ENCODE data around the gene SCAMP2.

Gene SCAMP2

DNA sequence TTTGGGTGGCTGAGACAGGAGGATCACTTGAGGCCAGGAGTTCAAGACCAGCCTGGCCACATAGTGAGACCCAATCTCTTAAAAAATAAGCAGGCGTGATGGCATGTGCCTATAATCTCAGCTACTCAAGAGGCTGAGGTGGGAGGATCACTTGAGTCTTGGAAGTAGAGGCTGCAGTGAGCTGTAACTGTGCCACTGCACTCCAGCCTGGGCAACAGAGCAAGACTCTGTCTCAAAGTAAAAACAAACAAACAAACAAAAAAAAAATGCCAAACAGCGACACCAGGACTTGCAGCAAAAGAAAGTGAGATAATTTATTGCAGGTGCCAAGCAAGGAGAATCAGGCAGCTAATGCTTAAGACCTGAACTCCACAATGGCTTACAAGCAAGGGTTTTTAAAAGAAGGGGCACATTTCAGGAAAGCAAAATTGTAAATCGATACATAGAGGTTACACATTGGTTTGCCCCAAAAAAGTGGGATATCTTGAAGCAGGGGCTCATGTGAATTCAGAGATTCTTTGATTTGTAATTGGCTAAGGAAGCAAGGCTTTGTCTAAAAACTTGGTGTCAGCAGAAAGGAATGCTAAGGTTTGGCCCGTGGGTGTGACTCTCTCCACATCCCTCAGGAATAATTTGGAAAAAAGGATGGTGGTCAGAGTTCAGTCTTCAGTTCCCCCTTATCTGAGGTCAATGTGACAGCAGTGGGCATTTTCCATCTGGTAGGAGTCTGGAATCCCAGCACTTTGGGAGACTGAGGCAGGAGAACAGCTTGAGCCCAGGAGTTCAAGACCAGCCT, 11.5 kb upstream of the SCAMP2 start:
- no peak for TF ChIP-seq EP300 (IDR thresholded peaks at IDR 0.05; ENCODE audit: borderline replicate concordance)
- TF ChIP-seq, protein P1, sequence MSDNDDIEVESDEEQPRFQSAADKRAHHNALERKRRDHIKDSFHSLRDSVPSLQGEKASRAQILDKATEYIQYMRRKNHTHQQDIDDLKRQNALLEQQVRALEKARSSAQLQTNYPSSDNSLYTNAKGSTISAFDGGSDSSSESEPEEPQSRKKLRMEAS (IDR thresholded peaks at IDR 0.05) = no peak
- TF ChIP-seq RAD21 (IDR thresholded peaks at IDR 0.05; ENCODE audit: low read depth) = no peak
- TF ChIP-seq, protein P2, sequence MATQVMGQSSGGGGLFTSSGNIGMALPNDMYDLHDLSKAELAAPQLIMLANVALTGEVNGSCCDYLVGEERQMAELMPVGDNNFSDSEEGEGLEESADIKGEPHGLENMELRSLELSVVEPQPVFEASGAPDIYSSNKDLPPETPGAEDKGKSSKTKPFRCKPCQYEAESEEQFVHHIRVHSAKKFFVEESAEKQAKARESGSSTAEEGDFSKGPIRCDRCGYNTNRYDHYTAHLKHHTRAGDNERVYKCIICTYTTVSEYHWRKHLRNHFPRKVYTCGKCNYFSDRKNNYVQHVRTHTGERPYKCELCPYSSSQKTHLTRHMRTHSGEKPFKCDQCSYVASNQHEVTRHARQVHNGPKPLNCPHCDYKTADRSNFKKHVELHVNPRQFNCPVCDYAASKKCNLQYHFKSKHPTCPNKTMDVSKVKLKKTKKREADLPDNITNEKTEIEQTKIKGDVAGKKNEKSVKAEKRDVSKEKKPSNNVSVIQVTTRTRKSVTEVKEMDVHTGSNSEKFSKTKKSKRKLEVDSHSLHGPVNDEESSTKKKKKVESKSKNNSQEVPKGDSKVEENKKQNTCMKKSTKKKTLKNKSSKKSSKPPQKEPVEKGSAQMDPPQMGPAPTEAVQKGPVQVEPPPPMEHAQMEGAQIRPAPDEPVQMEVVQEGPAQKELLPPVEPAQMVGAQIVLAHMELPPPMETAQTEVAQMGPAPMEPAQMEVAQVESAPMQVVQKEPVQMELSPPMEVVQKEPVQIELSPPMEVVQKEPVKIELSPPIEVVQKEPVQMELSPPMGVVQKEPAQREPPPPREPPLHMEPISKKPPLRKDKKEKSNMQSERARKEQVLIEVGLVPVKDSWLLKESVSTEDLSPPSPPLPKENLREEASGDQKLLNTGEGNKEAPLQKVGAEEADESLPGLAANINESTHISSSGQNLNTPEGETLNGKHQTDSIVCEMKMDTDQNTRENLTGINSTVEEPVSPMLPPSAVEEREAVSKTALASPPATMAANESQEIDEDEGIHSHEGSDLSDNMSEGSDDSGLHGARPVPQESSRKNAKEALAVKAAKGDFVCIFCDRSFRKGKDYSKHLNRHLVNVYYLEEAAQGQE (IDR thresholded peaks at IDR 0.05; ENCODE audit: low read depth) = no peak
- no peak for TF ChIP-seq YY1 (IDR thresholded peaks at IDR 0.05; ENCODE audit: low read depth)
- TF ChIP-seq ZBTB7A (IDR thresholded peaks at IDR 0.05; ENCODE audit: low read depth) = no peak
- no peak for TF ChIP-seq TEAD4 (IDR thresholded peaks at IDR 0.05)
- no peak for TF ChIP-seq FOXM1 (IDR thresholded peaks at IDR 0.05; ENCODE audit: borderline replicate concordance, low read depth)
- TF ChIP-seq NFIC (IDR thresholded peaks at IDR 0.05) = no peak
- no peak for TF ChIP-seq EGR1 (IDR thresholded peaks at IDR 0.05)
- TF ChIP-seq CEBPB (IDR thresholded peaks at IDR 0.05) = no peak
- no peak for TF ChIP-seq TCF12 (IDR thresholded peaks at IDR 0.05; ENCODE audit: low read depth)
- TF ChIP-seq, protein P3, sequence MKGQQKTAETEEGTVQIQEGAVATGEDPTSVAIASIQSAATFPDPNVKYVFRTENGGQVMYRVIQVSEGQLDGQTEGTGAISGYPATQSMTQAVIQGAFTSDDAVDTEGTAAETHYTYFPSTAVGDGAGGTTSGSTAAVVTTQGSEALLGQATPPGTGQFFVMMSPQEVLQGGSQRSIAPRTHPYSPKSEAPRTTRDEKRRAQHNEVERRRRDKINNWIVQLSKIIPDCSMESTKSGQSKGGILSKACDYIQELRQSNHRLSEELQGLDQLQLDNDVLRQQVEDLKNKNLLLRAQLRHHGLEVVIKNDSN (IDR thresholded peaks at IDR 0.05) = no peak
- TF ChIP-seq CREB1 (IDR thresholded peaks at IDR 0.05; ENCODE audit: low read depth) = no peak
- no peak for TF ChIP-seq TAF1 (IDR thresholded peaks at IDR 0.05; ENCODE audit: low read depth)

DNA sequence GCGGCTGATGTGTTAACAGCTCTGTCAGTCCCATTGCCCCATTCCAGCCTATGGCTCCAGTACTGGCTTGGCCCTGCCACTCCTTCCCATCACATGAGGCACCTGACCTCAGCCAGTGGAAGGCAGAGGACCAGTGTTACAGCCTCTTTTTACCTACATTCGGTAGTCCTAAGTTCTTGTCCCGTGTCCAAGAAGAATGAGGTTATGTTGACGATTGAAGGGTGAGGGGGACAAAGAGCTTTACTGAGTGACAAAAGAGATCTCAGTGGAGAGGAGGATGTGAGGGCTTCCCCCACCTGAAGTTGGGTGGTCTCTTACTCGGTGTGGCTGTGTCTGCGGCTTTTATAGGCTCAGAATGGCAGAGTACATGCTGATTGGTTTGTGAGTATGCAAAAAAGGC, 9.4 kb upstream of the SCAMP2 start:
- TF ChIP-seq FOXM1 (IDR thresholded peaks at IDR 0.05; ENCODE audit: borderline replicate concordance, low read depth) = no peak
- TF ChIP-seq, protein P2 (IDR thresholded peaks at IDR 0.05; ENCODE audit: low read depth) = no peak
- no peak for TF ChIP-seq RAD21 (IDR thresholded peaks at IDR 0.05; ENCODE audit: low read depth)
- no peak for TF ChIP-seq YY1 (IDR thresholded peaks at IDR 0.05; ENCODE audit: low read depth)
- TF ChIP-seq TEAD4 (IDR thresholded peaks at IDR 0.05) = no peak
- TF ChIP-seq, protein P3 (IDR thresholded peaks at IDR 0.05) = no peak
- no peak for TF ChIP-seq EP300 (IDR thresholded peaks at IDR 0.05; ENCODE audit: borderline replicate concordance)
- no peak for TF ChIP-seq EGR1 (IDR thresholded peaks at IDR 0.05)
- TF ChIP-seq, protein P1 (IDR thresholded peaks at IDR 0.05) = no peak
- TF ChIP-seq NFIC (IDR thresholded peaks at IDR 0.05) = no peak
- no peak for TF ChIP-seq ZBTB7A (IDR thresholded peaks at IDR 0.05; ENCODE audit: low read depth)
- TF ChIP-seq CEBPB (IDR thresholded peaks at IDR 0.05) = no peak
- no peak for TF ChIP-seq CREB1 (IDR thresholded peaks at IDR 0.05; ENCODE audit: low read depth)
- no peak for TF ChIP-seq TAF1 (IDR thresholded peaks at IDR 0.05; ENCODE audit: low read depth)
- no peak for TF ChIP-seq TCF12 (IDR thresholded peaks at IDR 0.05; ENCODE audit: low read depth)

DNA sequence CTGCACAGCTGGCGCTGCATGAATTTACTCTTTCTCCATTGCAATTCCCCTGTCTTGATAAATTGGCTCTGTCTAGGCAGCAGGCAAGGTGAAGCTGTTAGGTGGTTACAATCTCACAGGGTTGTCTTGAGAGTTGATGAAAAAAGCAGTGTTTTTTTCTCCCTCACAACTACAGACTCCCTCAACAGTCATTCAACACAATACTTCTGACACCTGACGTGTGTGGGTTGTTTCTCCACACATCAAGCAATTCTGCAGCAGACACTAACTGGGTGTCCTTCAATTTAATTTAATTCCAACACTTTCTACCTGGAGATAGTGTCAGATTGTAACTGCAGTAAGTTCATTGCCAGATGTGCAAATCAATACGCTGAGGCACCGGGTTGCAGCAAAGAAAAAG, 5.1 kb upstream of the SCAMP2 start:
- TF ChIP-seq, protein P3 (IDR thresholded peaks at IDR 0.05) = no peak
- TF ChIP-seq NFIC (IDR thresholded peaks at IDR 0.05) (no peak), YY1 (IDR thresholded peaks at IDR 0.05; ENCODE audit: low read depth) (no peak), CREB1 (IDR thresholded peaks at IDR 0.05; ENCODE audit: low read depth) (no peak), EGR1 (IDR thresholded peaks at IDR 0.05) (no peak), TCF12 (IDR thresholded peaks at IDR 0.05; ENCODE audit: low read depth) (no peak), TEAD4 (IDR thresholded peaks at IDR 0.05) (no peak), RAD21 (IDR thresholded peaks at IDR 0.05; ENCODE audit: low read depth) (no peak), ZBTB7A (IDR thresholded peaks at IDR 0.05; ENCODE audit: low read depth) (no peak), CEBPB (IDR thresholded peaks at IDR 0.05) (no peak), FOXM1 (IDR thresholded peaks at IDR 0.05; ENCODE audit: borderline replicate concordance, low read depth) (no peak), TAF1 (IDR thresholded peaks at IDR 0.05; ENCODE audit: low read depth) (no peak)
- TF ChIP-seq, protein P1 (IDR thresholded peaks at IDR 0.05) = no peak
- TF ChIP-seq, protein P2 (IDR thresholded peaks at IDR 0.05; ENCODE audit: low read depth) = no peak

Data from Ishikawa (cell line).